SK-N-SH (cell line): Measurements from ENCODE around the gene MYO18B.

ENCODE experiments used
- CHD2 ChIP-seq: fragments of 150-350 bp; IDR thresholded peaks from 2 replicates; pipeline ENCODE4 v1.6.1; 2018; ENCODE audit warnings: low read length; ENCODE audit not compliant: partially characterized antibody
- CTCF ChIP-seq: fragments of 200-600 bp; sonication (generic); IDR thresholded peaks from 2 replicates; pipeline ENCODE4 v1.6.1; 2017; ENCODE audit warnings: antibody characterized with exemption, mild to moderate bottlenecking, moderate library complexity
- EP300 ChIP-seq, 2 experiments: IDR thresholded peaks; 2 replicates each; pipeline versions ENCODE4 v1.4.0 to v1.6.1; 2012; ENCODE audit warnings: borderline replicate concordance in 1 of 2, low read depth in 1 of 2, low read length in 1 of 2
- FOXM1 ChIP-seq: IDR thresholded peaks from 2 replicates; pipeline ENCODE4 v1.4.0; 2012; ENCODE audit warnings: low read depth, mild to moderate bottlenecking
- MEF2A ChIP-seq: IDR thresholded peaks from 2 replicates; pipeline ENCODE4 v1.4.0; 2012; ENCODE audit warnings: low read depth, borderline replicate concordance
- MXI1 ChIP-seq: IDR thresholded peaks from 2 replicates; pipeline ENCODE4 v1.6.1; 2012; ENCODE audit warnings: mild to moderate bottlenecking, low read depth, low read length, improper control_type of control experiment
- POLR2AphosphoS5 ChIP-seq: IDR thresholded peaks from 2 replicates; pipeline ENCODE4 v1.6.1; 2012; ENCODE audit warnings: low read depth, low read length
- RAD21 ChIP-seq: IDR thresholded peaks from 2 replicates; pipeline ENCODE4 v1.6.1; 2012; ENCODE audit warnings: mild to moderate bottlenecking, low read length
- RFX5 ChIP-seq: IDR thresholded peaks from 2 replicates; pipeline ENCODE4 v1.6.1; 2012; ENCODE audit warnings: mild to moderate bottlenecking, improper control_type of control experiment, low read length
- SIN3A ChIP-seq: IDR thresholded peaks from 2 replicates; pipeline ENCODE4 v1.6.1; 2012; ENCODE audit warnings: low read depth, mild to moderate bottlenecking, low read length, moderate library complexity, borderline replicate concordance
- TEAD4 ChIP-seq: IDR thresholded peaks from 2 replicates; pipeline ENCODE4 v1.4.0; 2012; ENCODE audit warnings: mild to moderate bottlenecking, borderline replicate concordance; ENCODE audit not compliant: insufficient read depth
- USF2 ChIP-seq: fragments of 150-350 bp; IDR thresholded peaks from 2 replicates; pipeline ENCODE4 v1.6.1; 2017; ENCODE audit warnings: antibody characterized with exemption, low read length, low read depth, borderline replicate concordance
- TF ChIP-seq, protein P1 (sequence below): IDR thresholded peaks from 2 replicates; pipeline ENCODE4 v1.4.0; 2012; ENCODE audit warnings: low read depth
- TF ChIP-seq, protein P2 (sequence below): IDR thresholded peaks from 2 replicates; pipeline ENCODE4 v1.4.0; 2012; ENCODE audit warnings: low read depth, borderline replicate concordance

DNA sequence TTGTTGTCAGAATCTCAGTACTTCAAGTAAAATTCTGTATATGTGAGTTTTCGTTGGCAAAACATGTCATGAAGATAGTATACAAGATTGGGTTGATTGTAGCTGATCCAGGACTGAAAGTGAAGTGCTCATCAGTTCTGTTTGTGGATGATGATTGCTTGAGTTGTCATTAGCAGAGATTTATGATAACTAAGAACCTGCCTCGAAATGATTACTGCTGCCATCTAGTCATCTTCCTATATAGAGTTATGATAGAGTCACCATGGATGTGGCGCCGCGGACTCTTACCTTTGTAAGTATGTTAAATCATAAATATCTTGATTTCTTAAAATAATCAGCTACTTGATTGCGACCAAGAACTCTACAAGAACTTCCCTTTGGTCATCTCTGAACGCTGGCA is 27.9 kb upstream of the MYO18B start:
- no peak for TF ChIP-seq CTCF
- no peak for TF ChIP-seq POLR2AphosphoS5
- no peak for TF ChIP-seq RFX5
- no peak for TF ChIP-seq MEF2A
- TF ChIP-seq USF2, result no peak
- no peak for TF ChIP-seq CHD2
- TF ChIP-seq FOXM1, result no peak
- no peak for TF ChIP-seq TEAD4
- no peak for TF ChIP-seq SIN3A
- TF ChIP-seq, protein P1, sequence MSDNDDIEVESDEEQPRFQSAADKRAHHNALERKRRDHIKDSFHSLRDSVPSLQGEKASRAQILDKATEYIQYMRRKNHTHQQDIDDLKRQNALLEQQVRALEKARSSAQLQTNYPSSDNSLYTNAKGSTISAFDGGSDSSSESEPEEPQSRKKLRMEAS, result no peak
- TF ChIP-seq, protein P2, sequence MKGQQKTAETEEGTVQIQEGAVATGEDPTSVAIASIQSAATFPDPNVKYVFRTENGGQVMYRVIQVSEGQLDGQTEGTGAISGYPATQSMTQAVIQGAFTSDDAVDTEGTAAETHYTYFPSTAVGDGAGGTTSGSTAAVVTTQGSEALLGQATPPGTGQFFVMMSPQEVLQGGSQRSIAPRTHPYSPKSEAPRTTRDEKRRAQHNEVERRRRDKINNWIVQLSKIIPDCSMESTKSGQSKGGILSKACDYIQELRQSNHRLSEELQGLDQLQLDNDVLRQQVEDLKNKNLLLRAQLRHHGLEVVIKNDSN, result no peak
- TF ChIP-seq MXI1, result no peak
- no peak for TF ChIP-seq EP300 (IDR thresholded peaks at IDR 0.05; ENCODE audit: borderline replicate concordance in 1 of 2, low read depth in 1 of 2, low read length in 1 of 2)
- no peak for TF ChIP-seq RAD21
